GM19035 (cell line): ENCODE data around the gene DOK1.

Source experiments
- ATAC-seq: cut with Tn5 transposase; IDR thresholded peaks from one replicate; pipeline ENCODE4 v1.9.1; 2021; ENCODE audit not compliant: unreplicated experiment

DOK1 gene

DNA sequence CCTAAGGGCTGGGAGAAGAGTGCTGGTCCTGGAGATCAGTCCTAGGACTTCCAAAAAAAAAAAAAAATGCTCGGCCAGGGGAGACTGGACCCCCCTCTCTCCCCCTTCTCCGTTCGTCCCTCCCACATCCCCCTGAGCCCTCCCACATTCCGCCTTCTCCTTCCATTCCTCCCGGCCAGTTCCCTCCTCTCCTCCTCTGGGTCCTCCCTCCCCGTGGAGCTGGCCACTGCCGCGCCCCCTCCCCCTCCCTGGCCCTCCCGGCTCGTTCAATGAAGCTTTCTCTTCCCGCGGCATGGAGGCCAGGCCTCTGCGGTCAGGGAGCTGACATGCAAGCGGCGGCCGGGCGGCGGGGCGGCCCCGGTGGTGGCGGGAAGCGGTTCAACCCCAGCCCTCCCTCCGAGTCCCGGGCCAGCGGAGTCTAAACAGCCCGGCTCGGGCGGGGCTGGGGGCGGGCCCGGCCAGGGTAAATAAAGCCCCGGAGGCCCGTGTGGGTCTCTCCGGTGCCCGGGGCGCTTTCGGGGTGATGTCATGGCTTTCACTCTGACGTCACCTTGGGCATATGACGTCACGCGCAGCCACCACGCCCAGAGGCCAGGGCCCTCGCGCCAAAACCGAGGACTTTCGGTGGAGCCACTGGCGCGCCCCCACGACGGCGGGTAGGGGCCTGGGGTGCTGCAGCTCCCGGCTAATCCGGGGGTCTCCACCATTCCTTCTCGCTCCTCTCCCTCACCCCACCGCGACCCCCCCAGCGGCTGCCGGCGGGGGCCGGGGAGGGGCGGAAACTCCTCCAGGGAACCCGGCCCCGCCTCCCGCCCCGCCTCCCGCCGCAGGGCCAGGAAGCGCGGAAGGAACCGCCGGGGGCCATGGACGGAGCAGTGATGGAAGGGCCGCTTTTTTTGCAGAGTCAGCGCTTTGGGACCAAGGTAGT is at the start of gene DOK1, which contains the start of gene LOXL3:
Gene DOK1 (plus strand): TSS at position 829 of the 928 bp plus-strand sequence. CDS start 35 bp downstream, at position 864.
Gene LOXL3 (minus strand): TSS at position 51 of the 928 bp plus-strand sequence. CDS start 1,308 bp downstream, outside the sequence.
- peak; percentile 60 for ATAC-seq

DNA sequence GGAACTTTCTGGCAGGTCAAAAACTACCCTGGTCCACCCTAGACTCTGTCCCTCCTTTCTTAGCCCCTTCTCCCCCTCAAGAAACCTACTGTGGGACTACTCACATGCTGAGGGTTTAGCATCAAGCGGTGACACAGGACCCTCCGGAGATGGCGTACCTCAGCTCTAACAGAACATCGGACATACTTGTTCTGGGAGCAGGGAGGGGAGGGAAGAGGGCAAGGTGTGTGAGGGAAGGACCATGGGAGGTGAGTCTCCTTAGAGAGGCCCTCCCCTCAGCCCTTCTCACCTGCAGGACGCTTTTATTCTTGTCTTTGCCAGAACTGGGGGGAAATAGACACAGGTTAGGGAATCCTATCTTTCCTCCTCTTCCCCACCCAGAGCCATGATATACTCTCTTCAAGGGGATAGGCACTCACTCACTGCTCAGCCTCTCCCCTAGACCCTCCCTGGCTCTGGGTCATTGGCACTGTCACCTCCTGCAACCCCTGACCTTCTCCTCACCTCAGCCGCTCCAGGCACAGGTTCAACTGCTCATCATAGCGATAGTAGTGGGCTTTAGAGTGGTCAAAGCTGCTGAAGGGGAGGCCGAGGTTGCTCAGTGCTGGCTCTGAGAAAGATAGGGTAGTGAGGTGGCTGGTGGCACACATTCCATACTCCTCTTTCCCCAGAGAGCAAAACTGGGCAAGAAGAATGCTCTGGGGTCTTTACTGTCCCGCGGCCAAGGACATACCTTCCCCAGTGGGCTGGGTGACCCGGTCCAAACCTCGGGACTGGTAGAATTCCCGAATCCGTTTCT is 48.9 kb upstream of the DOK1 start:
- no peak for ATAC-seq

DNA sequence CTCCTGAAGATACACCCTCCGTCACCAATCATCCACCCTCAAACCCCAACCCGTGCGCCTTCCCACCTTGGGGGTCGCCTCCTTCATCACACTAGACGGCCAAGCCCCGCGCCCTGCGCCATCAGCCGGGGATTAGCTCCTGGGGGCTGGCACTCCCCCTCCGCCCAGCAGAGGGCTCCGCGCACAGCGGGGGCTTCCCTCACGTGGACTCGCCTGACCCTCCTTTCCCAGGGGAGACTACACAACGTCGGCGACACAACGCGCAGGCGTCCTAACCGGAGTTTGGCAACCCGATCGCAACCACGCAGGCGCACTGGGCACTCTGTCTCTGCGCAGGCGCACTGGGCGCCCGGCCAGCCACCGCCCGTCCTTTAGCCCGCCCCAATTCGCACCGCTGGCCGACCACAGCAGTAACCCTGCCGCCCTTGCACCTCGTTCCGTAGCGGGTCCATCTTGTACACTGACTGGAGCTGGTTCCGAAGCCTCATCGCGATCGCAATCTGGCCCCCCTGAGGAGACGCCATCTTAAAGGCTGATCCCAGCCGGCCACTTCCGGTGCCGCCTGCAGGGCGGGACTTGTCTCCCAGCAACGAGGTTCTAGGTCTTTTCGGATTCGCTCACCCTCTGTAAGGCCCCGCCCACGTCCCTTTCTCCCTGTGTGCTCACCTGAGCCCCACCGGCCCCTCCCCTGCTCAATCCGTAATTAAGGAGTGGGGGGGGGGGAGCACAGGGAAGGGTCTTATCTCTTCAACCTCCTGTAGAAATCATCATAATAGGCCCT is 47.2 kb upstream of the DOK1 start, which contains the start of gene PCGF1:
Gene PCGF1 (minus strand): TSS at position 551 of the 781 bp plus-strand sequence. CDS start 27 bp downstream, at position 524.
- peak; percentile 90 for ATAC-seq

DNA sequence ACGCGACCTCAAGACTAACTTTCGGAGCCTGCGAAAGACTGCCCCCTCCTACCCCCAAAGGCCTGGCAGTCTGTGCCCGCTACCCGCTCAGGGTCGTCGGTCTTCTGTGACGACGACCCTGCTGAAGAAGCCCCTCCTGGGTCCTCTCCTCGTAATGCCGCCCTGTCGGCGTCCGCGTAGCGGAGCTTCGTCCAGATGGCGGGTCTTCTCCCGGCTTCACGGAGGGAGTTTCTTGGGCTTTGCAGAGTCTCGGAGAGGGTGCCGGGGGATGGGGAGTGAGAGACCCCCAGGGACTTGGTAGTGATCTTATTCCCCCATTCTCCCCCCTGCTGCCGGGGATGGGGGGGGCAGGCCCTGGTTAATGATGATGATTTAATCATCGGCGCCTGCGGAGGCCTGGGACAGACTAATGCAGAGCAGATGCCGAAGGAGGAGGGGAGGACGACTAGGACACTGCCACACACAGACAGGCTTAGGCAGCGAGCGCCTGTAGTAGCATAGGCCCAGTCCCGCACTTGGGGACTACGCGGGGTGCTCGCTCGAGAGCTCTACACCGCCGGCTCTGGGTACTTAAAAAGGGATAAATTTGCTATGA is 46.5 kb upstream of the DOK1 start:
- ATAC-seq = peak; percentile 5

DNA sequence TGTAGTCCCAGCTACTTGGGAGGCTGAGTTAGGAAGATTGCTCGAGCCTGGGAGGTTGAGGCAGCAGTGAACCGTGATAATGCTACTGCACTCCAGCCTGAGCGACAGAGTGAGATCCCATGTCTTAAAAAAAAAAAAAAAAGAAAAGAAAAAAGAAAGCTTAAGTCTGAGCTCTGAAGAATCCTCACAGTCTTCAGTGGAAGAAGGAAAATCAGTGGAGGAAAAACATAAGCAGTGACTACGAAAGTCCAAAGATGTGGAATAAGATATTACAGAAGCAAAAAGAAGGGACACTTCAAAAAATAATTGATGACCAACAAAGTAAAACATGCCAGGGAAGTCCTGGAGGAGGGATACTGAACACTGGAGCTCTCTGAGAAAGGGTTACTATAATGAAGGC is 44.2 kb upstream of the DOK1 start:
- no peak for ATAC-seq

DNA sequence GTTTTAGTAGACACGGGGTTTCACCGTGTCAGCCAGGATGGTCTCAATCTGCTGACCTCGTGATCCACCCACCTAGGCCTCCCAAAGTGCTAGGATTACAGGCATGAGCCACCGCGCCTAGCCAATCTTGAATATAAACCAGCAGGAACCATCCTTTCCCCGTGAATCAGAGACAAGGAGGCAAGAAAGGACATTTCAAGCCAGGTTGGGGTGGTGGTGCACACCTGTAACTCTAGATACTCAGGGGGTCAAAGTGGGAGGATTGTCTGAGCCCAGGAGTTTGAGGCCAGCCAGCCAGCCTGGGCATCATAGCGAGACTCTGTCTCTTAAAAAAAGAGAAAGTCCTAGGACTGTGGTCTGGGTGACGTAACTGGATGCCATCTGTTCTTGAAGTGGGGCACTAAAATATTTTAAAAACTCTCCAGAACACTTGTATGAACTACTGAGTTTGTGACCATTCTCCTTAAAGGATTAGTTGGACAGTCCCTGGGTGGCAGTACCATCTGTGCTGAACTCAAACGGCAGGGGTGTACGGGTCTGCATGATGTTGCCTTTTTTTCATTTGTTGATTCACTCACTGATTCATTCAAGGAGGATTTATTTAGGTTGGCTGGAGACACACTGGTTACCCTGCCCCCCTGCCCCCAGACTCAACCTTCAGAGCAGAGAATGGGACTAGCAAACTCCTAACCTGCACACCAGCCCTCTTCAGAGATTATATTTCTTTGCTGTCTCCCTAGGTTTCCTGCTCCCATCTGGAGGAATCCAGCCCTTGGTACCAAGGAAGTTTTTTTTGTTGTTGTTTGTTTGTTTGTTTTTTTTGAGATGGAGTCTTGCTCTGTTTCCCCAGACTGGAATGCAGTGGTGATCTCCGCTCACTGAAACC is 43.2 kb upstream of the DOK1 start:
- no peak for ATAC-seq

DNA sequence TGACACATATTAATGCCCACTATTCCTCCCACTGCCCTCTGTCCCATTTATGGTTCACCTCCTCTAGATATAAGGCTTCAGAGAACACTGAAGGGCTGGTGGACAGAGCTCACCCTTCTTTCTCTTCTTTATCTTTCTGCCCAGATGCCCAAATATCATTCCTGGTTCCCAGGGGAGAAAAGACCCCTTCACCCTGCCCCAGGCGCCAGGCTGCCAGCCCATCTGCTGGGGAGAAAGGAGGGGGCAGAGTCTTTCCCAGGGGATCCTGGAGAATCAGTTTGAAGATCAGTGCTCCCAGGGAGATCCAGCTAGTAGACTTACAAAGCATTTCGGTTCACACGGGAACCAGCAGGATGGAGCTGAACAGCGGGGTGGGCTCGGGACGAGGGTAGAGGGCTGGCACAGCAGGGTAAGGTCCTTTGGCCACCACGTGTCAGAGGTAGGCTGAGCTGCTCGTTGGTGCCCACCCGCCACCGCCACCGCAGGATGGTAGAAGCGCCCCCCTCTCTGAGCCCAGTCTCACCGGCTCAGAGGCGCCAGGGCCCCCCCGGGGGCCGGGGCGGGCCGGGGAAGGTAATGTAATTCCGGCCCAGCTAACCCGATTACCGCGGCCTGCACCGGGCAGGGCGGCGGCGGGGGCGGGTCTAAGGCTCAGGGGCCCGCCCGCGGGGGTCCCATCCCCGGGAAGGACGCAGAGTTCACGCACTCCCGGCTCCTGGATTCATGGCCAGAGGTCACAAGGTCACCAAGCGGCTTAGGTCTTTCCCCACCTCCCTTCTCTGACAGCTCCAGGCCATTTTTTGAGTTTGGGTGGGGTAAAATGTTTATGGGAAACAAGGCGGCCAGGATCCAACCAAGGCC is 41.5 kb upstream of the DOK1 start:
- no peak for ATAC-seq

DNA sequence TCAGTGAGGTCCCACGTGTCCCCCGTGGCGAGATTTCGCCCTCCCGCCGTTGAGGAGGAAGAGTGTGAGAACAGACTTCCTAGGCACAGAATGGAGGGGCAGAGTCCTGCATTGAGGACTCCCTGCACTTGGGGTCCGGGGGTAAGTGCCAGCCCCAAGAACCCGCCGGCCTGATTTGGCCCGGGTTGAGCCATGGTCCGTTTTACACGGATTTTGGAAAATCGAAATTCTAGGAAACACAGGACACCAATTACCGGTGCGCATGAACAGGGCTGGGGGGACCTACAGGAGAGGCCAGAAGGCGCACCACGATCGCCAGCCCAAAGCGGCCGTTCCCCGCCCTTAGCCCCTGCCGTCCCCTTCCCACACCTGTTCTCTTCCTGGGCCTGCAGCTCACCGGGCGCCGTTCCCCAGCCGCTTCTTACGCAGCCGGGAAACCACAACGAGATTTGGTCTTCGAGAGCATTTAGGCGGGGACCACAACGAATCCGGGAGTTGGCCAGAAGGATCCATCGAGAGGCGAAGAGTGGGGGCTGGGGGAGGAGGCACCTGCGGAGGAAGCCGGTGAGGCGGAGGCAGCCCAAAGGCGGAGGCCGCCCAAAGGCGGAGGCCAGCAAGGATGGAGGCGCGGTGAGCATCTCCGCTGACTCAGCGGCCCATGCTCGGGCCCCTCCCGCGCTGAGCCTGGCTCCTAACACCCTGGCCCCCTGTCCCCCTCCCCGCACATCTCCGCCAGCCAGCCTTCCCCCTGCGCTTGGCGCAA is 40.7 kb upstream of the DOK1 start:
- no peak for ATAC-seq

DNA sequence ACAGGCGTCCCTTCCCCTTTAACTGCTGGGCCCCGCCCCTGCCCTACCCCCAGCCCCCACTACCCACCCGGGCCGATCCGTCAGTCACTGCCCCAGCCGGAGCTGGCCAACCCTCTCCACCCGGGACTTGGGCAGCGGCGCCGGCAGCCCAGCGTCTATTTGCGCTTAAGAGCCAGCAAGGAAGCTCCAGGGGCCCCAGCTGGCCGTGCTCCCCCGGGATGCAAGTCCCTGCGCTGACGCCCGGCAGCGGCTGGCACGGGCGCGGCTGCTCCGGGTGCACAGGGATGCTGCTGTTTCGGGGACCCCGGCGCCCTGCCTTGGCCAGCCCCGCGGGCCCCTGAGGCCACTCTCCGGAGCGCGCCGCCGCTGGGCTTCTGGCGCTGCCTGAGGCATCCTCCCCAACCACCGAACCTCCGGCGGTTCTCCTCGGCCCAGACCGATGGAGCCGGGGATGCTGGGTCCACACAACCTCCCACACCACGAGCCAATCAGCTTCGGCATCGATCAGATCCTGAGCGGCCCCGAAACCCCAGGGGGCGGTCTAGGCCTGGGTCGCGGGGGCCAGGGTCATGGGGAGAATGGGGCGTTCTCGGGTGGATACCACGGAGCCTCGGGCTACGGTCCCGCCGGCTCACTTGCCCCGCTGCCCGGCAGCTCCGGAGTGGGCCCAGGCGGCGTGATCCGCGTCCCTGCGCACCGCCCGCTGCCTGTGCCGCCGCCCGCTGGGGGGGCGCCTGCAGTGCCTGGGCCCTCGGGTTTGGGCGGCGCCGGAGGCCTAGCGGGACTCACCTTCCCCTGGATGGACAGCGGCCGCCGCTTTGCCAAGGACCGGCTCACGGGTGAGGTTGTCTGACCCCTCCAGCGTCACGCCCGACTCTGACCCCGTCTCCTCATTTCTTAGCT is 39.9 kb upstream of the DOK1 start, which contains the start of gene TLX2:
Gene TLX2 (plus strand): TSS at position 83 of the 903 bp plus-strand sequence. CDS start 357 bp downstream, at position 440.
- ATAC-seq = no peak

DNA sequence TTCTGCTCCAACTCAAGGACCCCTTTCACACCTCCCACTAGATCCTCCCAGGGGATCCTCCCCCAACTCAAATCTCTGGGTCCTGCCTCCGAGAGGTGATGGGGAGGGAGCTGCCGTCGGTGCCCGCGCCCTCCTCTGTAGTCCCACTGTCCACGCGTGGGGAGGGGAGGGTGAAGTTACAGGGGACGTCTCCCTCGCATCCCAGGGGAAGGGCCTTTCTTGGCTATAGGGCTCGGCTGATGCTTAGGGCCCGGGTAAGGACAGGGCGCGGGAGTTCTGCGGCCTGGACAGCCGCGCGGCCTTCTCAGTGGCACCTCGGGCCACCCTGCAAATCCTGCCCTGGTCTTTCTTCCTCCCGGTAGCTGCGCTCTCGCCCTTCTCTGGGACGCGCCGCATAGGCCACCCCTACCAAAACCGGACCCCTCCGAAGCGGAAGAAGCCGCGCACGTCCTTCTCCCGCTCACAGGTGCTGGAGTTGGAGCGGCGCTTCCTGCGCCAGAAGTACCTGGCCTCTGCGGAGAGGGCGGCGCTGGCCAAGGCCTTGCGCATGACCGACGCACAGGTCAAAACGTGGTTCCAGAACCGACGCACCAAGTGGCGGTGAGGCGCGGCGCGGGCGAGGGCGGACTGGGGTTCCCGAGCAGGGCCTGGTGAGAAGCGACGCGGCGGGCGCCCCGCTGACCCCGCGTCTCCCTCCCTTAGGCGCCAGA is 39.1 kb upstream of the DOK1 start:
- ATAC-seq = no peak

DNA sequence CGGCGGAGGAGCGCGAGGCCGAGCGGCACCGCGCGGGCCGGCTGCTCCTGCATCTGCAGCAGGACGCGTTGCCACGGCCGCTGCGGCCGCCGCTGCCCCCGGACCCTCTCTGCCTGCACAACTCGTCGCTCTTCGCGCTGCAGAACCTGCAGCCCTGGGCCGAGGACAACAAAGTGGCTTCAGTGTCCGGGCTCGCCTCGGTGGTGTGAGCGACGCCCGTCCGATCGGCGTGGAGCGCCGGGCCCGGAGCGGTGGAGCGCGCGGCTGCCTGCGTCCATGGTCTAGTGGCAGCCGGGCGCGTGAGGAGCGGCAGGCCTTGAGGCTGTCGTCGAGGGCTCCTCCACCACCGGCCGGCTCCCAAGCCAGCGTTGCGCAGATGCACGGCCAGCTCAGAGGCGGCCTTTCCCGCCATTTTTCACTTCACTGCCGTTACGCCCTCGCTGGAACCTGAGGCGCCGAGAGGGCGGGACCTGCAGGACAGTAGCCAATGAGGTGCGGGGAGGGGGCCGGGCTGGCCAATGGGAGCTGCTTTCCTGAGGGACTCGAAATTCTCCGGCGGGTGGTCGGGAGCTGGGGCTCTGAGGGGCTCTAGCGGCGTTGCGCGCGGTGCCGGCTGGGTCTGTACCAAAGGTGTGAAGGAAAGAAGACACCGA is 38.4 kb upstream of the DOK1 start:
- ATAC-seq = no peak

DNA sequence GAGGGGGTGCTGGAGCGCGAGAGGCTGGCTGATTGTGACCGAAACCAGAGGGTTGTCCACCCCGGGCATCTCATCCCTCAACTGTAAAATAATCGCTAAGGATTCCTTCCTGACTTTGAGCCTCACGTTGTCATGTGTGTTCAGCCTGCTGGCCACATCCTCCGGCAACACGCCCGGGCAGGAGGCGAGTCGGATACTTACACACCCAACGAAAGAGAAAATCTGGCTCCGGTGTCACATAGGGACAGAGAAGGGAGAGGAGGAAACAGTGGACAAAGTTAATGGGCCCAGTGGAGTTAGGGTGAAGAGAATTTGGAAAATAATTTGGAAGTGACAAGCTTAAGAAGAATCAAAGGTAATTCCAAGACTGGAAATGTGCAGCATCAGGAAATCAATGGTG is 37.9 kb upstream of the DOK1 start:
- ATAC-seq = no peak

DNA sequence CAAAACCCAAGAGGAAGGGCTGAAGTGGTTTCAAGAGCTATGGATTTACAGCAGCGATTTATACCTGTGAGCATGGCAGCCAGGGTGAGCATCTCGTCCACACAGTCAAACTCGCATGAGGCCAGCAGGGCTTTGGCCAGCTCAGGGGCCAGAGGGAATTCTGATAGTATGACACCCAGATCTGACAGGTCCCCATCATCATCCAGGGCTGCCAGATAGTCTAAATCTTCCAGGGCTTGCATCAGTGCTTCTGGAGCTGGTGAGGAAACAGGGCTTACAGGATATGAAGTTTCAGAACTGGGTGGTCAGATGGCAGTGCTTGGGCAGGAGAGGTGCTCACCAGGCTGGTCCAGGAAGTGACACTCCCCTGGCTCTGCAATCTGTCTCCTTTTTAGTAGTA is 32.0 kb upstream of the DOK1 start:
- no peak for ATAC-seq

DNA sequence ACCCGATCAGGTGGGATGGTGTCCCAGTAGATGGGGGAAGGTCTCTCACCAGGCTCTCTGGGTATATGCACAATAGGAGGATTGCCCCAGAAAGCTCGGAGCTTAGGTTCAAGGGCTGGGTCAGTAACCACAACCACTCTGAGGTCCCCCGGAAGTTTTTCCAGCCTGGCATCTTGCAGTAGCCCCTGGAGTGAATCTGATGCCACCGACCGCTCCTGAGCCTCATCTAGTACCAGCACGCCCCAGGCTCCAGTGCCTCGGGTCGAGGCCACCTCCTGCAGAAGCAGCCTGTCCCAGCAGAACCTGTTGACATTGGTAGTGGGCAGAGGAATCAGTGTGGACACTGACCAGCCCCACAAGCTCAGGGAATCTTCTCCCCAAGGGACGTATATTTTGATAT is 30.5 kb upstream of the DOK1 start:
- ATAC-seq = no peak

DNA sequence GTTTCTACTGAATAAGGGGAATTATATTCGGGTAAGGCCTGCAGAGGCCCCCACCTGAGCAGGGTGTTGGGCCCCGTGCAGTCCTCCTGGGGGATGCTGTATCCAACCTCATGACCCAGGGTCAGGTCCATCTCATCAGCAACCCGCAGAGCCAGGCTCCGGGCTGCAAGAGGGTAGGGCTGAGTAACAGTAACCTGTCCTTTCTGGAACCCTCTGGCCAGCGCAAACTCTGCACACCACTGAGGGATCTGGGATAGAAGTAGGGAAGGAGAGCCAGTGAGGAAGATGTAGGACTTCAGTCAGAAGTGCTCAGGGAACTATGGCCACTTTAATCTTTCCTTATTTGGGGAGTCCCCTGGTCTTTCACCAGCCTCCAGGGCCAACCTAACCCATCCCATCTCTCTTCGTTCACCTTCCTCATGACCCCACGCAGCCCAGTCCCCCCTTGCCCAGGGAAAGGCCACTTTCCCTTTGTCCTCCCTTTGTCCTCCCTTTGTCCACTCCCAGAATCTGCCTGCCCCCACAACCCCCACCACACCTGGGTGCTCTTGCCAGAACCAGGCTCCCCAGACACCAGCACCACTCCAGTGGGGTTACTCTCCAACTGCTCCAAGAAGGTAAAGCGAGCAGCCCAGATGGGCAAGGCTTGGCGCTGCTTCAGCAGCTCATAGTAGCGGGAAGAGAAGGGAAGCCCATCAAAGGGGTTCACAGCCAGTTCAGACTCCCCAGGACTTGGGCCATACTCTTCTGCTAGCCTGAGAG is 29.4 kb upstream of the DOK1 start:
- ATAC-seq = no peak
